H1 (cell line): Measurements from ENCODE around the gene NDUFB1. TPM values are rescaled to one million over a fixed set of nuclear protein-coding genes. Genes with fewer than 3 reads are reported as not detected.

ENCODE experiments used
- CEBPB ChIP-seq: IDR thresholded peaks from 2 replicates; pipeline ENCODE4 v1.6.1; 2012; ENCODE audit warnings: low read depth, low read length
- KDM4A ChIP-seq: IDR thresholded peaks from one replicate; pipeline ENCODE4 v1.7.1; 2012; ENCODE audit warnings: low read depth, mild to moderate bottlenecking, moderate library complexity, low read length, inconsistent platforms; ENCODE audit not compliant: severe bottlenecking
- KDM5A ChIP-seq: fragments of 200-600 bp; IDR thresholded peaks from 2 replicates; pipeline ENCODE4 v1.7.1; 2012; ENCODE audit warnings: mild to moderate bottlenecking, low read length, inconsistent platforms, mixed read lengths
- POU5F1 ChIP-seq: IDR thresholded peaks from 2 replicates; pipeline ENCODE4 v1.6.1; 2011; ENCODE audit warnings: low read depth, mild to moderate bottlenecking, low read length, moderate library complexity
- RNF2 ChIP-seq: fragments of 200-900, 300-1000 bp; sonication (generic); IDR thresholded peaks from 2 replicates; pipeline ENCODE4 v1.7.1; 2016; ENCODE audit warnings: borderline replicate concordance, low read depth, mild to moderate bottlenecking, antibody characterized with exemption, low read length; ENCODE audit not compliant: poor library complexity, severe bottlenecking; ENCODE audit errors: missing control alignments
- TEAD4 ChIP-seq: IDR thresholded peaks from 2 replicates; pipeline ENCODE4 v1.6.1; 2012; ENCODE audit warnings: low read depth, low read length, inconsistent platforms, mixed read lengths
- polyA plus RNA-seq, 7 experiments: library from polyadenylated mRNA; depleted of rRNA in 3 of 7; stranded (reverse) in 5 of 7; unstranded in 2 of 7; fragments of >200 nt in 5 of 7; fragments of 200-250 nt in 2 of 7; gene quantifications; 1 replicate in 5 of 7; 2 replicates in 1 of 7; 4 replicates in 1 of 7; pipeline versions ENCODE4 v1.2.1 to v1.2.3, GENCODE V29; 2011 to 2013; ENCODE audit warnings: missing spikeins in 2 of 7, mixed read lengths in 2 of 7
- total RNA-seq: library from RNA; stranded (reverse); fragmentation: NEBNext Ultra II Directional; extraction: Animal tissue kit (Norgen Biotek cat#: 25700); gene quantifications from 2 replicates; pipeline ENCODE4 v1.2.1, GENCODE V29; 2021
- TF ChIP-seq, protein P1 (sequence below): fragments of 300-600 bp; sonication (generic); IDR thresholded peaks from 2 replicates; pipeline ENCODE4 v1.7.1; 2012; ENCODE audit warnings: low read length, moderate library complexity, mild to moderate bottlenecking, inconsistent platforms; ENCODE audit not compliant: insufficient replicate concordance
- TF ChIP-seq, protein P2 (sequence below): IDR thresholded peaks from 2 replicates; pipeline ENCODE4 v1.6.1; 2012; ENCODE audit warnings: inconsistent platforms

NDUFB1 gene
- total and polyA plus RNA-seq, 2 of the 8 experiments (the other 6 are each of a cell fraction or from before 2014, with no cell fraction given): 124 to 271 TPM

DNA sequence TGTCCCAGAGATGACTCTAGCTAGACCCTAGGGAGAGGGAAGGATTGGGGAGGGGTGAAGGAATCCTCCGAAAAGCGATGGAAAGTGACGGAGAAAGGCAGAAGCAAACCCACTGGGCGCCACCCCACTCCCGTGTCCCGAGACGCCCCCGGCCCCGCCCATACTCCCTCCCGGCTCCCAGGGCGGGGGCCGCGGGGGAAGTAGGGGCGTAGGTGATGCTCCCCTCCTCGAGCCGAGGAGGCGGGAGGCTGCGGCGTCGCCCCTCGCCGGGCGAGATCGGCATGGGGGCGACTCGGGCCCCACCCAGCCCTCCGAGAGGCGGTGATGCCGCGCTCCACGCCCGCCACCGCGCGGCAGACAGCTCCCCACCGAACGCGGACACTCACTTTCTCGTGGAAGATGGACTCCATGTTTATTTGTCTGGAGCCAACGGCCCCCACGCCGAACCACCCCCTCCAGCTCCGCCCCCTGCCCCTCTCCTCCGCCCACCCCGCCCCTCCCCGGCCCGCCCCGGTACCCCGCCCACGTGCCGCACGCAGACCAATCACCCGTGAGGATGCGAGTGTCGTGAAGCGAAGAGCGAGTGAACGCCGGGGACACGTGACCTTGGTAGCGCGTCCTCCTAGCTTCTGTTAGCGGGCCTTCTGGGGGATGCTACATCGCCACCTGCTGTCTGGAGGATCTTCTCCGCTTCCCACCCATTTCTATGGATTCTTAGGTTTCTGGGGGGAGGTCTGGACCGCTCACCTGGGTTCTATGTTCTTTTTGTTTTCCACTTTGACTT is 15.2 kb downstream of the NDUFB1 start, which contains the start of gene ATXN3 (continued):
- TF ChIP-seq, protein P1, sequence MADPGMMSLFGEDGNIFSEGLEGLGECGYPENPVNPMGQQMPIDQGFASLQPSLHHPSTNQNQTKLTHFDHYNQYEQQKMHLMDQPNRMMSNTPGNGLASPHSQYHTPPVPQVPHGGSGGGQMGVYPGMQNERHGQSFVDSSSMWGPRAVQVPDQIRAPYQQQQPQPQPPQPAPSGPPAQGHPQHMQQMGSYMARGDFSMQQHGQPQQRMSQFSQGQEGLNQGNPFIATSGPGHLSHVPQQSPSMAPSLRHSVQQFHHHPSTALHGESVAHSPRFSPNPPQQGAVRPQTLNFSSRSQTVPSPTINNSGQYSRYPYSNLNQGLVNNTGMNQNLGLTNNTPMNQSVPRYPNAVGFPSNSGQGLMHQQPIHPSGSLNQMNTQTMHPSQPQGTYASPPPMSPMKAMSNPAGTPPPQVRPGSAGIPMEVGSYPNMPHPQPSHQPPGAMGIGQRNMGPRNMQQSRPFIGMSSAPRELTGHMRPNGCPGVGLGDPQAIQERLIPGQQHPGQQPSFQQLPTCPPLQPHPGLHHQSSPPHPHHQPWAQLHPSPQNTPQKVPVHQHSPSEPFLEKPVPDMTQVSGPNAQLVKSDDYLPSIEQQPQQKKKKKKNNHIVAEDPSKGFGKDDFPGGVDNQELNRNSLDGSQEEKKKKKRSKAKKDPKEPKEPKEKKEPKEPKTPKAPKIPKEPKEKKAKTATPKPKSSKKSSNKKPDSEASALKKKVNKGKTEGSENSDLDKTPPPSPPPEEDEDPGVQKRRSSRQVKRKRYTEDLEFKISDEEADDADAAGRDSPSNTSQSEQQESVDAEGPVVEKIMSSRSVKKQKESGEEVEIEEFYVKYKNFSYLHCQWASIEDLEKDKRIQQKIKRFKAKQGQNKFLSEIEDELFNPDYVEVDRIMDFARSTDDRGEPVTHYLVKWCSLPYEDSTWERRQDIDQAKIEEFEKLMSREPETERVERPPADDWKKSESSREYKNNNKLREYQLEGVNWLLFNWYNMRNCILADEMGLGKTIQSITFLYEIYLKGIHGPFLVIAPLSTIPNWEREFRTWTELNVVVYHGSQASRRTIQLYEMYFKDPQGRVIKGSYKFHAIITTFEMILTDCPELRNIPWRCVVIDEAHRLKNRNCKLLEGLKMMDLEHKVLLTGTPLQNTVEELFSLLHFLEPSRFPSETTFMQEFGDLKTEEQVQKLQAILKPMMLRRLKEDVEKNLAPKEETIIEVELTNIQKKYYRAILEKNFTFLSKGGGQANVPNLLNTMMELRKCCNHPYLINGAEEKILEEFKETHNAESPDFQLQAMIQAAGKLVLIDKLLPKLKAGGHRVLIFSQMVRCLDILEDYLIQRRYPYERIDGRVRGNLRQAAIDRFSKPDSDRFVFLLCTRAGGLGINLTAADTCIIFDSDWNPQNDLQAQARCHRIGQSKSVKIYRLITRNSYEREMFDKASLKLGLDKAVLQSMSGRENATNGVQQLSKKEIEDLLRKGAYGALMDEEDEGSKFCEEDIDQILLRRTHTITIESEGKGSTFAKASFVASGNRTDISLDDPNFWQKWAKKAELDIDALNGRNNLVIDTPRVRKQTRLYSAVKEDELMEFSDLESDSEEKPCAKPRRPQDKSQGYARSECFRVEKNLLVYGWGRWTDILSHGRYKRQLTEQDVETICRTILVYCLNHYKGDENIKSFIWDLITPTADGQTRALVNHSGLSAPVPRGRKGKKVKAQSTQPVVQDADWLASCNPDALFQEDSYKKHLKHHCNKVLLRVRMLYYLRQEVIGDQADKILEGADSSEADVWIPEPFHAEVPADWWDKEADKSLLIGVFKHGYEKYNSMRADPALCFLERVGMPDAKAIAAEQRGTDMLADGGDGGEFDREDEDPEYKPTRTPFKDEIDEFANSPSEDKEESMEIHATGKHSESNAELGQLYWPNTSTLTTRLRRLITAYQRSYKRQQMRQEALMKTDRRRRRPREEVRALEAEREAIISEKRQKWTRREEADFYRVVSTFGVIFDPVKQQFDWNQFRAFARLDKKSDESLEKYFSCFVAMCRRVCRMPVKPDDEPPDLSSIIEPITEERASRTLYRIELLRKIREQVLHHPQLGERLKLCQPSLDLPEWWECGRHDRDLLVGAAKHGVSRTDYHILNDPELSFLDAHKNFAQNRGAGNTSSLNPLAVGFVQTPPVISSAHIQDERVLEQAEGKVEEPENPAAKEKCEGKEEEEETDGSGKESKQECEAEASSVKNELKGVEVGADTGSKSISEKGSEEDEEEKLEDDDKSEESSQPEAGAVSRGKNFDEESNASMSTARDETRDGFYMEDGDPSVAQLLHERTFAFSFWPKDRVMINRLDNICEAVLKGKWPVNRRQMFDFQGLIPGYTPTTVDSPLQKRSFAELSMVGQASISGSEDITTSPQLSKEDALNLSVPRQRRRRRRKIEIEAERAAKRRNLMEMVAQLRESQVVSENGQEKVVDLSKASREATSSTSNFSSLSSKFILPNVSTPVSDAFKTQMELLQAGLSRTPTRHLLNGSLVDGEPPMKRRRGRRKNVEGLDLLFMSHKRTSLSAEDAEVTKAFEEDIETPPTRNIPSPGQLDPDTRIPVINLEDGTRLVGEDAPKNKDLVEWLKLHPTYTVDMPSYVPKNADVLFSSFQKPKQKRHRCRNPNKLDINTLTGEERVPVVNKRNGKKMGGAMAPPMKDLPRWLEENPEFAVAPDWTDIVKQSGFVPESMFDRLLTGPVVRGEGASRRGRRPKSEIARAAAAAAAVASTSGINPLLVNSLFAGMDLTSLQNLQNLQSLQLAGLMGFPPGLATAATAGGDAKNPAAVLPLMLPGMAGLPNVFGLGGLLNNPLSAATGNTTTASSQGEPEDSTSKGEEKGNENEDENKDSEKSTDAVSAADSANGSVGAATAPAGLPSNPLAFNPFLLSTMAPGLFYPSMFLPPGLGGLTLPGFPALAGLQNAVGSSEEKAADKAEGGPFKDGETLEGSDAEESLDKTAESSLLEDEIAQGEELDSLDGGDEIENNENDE: no peak
- TF ChIP-seq KDM4A (peak; percentile 90), KDM5A (no peak), RNF2 (no peak), CEBPB (no peak), TEAD4 (no peak), POU5F1 (no peak)
- TF ChIP-seq, protein P2, sequence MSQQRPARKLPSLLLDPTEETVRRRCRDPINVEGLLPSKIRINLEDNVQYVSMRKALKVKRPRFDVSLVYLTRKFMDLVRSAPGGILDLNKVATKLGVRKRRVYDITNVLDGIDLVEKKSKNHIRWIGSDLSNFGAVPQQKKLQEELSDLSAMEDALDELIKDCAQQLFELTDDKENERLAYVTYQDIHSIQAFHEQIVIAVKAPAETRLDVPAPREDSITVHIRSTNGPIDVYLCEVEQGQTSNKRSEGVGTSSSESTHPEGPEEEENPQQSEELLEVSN: peak; percentile 60
